Measurements from ENCODE around the gene LRRFIP2.

- TF ChIP-seq, protein P1, sequence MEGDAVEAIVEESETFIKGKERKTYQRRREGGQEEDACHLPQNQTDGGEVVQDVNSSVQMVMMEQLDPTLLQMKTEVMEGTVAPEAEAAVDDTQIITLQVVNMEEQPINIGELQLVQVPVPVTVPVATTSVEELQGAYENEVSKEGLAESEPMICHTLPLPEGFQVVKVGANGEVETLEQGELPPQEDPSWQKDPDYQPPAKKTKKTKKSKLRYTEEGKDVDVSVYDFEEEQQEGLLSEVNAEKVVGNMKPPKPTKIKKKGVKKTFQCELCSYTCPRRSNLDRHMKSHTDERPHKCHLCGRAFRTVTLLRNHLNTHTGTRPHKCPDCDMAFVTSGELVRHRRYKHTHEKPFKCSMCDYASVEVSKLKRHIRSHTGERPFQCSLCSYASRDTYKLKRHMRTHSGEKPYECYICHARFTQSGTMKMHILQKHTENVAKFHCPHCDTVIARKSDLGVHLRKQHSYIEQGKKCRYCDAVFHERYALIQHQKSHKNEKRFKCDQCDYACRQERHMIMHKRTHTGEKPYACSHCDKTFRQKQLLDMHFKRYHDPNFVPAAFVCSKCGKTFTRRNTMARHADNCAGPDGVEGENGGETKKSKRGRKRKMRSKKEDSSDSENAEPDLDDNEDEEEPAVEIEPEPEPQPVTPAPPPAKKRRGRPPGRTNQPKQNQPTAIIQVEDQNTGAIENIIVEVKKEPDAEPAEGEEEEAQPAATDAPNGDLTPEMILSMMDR (conservative IDR thresholded peaks at IDR 0.05; ENCODE audit: low read depth, low read length): no peak
- TF ChIP-seq EZH2 (IDR thresholded peaks at IDR 0.05; ENCODE audit: borderline replicate concordance, low read depth, low read length, poor library complexity, severe bottlenecking): no peak
Observed at GRCh38 chr3:37149257-37149656, 25.1 kb downstream of the LRRFIP2 start.
